Kidney (tissue), 14 donors: Measurements from ENCODE around the gene C13orf46. TPM values are rescaled to one million over a fixed set of nuclear protein-coding genes. Genes with fewer than 3 reads are reported as not detected.

Source experiments
- DNase-seq, 5 donors: peaks; one replicate each; pipeline ENCODE4 v3.0.0-alpha.2; 2013 to 2020
- FAIRE-seq: peaks from 2 replicates; lab custom pipeline; 2012; peaks lifted over from hg19 to GRCh38; lab: Jason Lieb, UNC
- H3K27ac ChIP-seq, 2 donors: one replicate each; pipeline ENCODE4 v1.7.0; 2013; ENCODE audit warnings: low read depth in 2 of 2, low read length in 2 of 2, inconsistent platforms in 1 of 2
- H3K27me3 ChIP-seq: one replicate; pipeline ENCODE4 v1.7.1; 2013; ENCODE audit warnings: low read length, inconsistent platforms; ENCODE audit not compliant: control insufficient read depth, insufficient read depth
- H3K36me3 ChIP-seq, 3 donors: one replicate each; pipeline versions ENCODE4 v1.7.0 to v1.7.1; 2013; ENCODE audit warnings: low read length in 3 of 3, control low read depth in 1 of 3, inconsistent platforms in 1 of 3; ENCODE audit not compliant: insufficient read depth in 3 of 3, control insufficient read depth in 2 of 3
- H3K4me1 ChIP-seq, 3 donors: one replicate each; pipeline versions ENCODE4 v1.7.0 to v1.7.1; 2013; ENCODE audit warnings: low read length in 3 of 3, inconsistent platforms in 1 of 3, low read depth in 1 of 3; ENCODE audit not compliant: control insufficient read depth in 2 of 3, insufficient read depth in 2 of 3
- H3K4me3 ChIP-seq, 3 donors: one replicate each; pipeline versions ENCODE4 v1.7.0 to v1.8.1; 2013; ENCODE audit warnings: low read length in 3 of 3, control low read depth in 1 of 3, inconsistent platforms in 1 of 3
- H3K9ac ChIP-seq, 3 donors: one replicate each; pipeline versions ENCODE4 v1.7.0 to v1.7.1; 2013; ENCODE audit warnings: low read length in 3 of 3, control low read depth in 1 of 3, inconsistent platforms in 1 of 3
- H3K9me3 ChIP-seq, 3 donors: one replicate each; pipeline versions ENCODE4 v1.7.0 to v1.7.1; 2013; ENCODE audit warnings: low read length in 3 of 3, control low read depth in 1 of 3, inconsistent platforms in 1 of 3; ENCODE audit not compliant: control insufficient read depth in 2 of 3, insufficient read depth in 1 of 3
- intact Hi-C: fragments of 100-400 bp; cut with DNase I; formaldehyde crosslinking; loops from one replicate; pipeline ENCODE4 v1.11.1; 2022
- polyA plus RNA-seq: library from polyadenylated mRNA; stranded (reverse); fragments of 350-450 nt; fragmentation: Illumina TruSeq; extraction: RNeasy Lipid Tissue Mini Kit (QIAGEN cat#74804); gene quantifications from one replicate; pipeline ENCODE4 v1.2.3, GENCODE V29; 2014; ENCODE audit warnings: low read depth, low replicate concordance; ENCODE audit not compliant: insufficient read depth
- total RNA-seq: library from RNA; stranded (reverse); fragmentation: NEBNext Ultra II Directional; extraction: Animal tissue kit (Norgen Biotek cat#: 25700); gene quantifications from one replicate; pipeline ENCODE4 v1.2.1, GENCODE V29; 2021
- TF ChIP-seq, protein P1 (sequence below): IDR thresholded peaks from 3 replicates; pipeline ENCODE4 v1.5.1; 2012; ENCODE audit warnings: mild to moderate bottlenecking, moderate library complexity, borderline replicate concordance; ENCODE audit not compliant: insufficient read depth; ENCODE audit errors: extremely low read depth
- donor health status: control.
- donor health status: control.
- donor health status: control.
- donor health status: control.
- donor health status: control.
- donor health status: DM: yes; HTN: yes; CAD: no.
- donor health status: Normal renal cell carcinoma (clear cell type).

C13orf46 gene
- total and polyA plus RNA-seq, 2 donors from 2014 or later: 1.1 TPM; not detected in 1

DNA sequence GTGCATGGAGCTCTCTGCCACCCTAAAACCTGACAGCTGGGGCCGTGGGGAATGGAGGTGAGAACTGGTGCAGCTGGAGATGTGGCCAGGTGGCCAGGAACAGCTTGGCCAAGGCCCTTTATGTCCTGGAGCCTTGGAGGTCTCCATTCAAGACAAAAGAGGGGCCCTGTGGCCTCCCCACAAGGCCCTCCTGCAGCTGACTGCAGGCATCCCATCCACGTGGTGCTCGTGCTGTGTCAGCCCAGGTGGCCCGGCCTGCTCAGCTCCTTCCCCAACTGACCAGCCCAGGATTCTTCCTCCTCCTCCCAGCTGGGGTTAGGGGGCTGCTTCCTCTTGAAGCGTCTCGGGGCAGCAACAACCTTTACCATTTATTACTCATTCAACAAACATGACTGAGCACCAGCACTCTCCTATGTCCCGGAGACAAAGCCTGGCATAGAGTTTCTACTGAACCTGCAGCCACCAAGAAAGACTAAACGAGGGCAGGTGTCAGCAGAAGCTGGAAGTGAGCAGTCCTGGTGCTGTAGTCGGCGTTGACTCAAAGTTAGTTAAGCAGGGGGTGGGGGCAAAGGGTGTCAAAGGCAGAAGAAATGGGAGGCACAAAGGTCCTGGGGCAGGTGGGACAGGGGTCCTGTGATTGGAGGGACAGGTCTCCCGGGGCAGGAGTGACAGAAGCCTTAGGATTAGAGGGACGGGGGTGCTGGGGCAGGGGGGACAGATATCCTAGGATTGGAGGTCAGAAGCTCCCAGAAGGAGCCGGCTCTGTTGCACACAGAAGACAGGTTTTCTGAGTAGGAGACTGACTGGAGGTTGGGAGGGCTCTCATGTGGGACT is 23.3 kb upstream of the C13orf46 start:
- H3K27ac ChIP-seq: no peak overlapping the region
- H3K4me1 ChIP-seq: peaks cover 0 to 8% (median 0%) of the 10 kb centered on the region in 3 donors
- no peaks in the 10 kb centered on the region for H3K9me3 ChIP-seq
- peaks cover 0 to 2% (median 0%) of the 10 kb centered on the region in 3 donors for H3K36me3 ChIP-seq
- DNase-seq: peak in 1 of 5 donors; percentile 37
- H3K4me3 ChIP-seq: no peak overlapping the region
- no peak overlapping the region for H3K9ac ChIP-seq
- no peak for FAIRE-seq
- no peaks in the 10 kb centered on the region for H3K27me3 ChIP-seq
- intact Hi-C loops: no loop called here
- TF ChIP-seq, protein P1, sequence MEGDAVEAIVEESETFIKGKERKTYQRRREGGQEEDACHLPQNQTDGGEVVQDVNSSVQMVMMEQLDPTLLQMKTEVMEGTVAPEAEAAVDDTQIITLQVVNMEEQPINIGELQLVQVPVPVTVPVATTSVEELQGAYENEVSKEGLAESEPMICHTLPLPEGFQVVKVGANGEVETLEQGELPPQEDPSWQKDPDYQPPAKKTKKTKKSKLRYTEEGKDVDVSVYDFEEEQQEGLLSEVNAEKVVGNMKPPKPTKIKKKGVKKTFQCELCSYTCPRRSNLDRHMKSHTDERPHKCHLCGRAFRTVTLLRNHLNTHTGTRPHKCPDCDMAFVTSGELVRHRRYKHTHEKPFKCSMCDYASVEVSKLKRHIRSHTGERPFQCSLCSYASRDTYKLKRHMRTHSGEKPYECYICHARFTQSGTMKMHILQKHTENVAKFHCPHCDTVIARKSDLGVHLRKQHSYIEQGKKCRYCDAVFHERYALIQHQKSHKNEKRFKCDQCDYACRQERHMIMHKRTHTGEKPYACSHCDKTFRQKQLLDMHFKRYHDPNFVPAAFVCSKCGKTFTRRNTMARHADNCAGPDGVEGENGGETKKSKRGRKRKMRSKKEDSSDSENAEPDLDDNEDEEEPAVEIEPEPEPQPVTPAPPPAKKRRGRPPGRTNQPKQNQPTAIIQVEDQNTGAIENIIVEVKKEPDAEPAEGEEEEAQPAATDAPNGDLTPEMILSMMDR: no peak

DNA sequence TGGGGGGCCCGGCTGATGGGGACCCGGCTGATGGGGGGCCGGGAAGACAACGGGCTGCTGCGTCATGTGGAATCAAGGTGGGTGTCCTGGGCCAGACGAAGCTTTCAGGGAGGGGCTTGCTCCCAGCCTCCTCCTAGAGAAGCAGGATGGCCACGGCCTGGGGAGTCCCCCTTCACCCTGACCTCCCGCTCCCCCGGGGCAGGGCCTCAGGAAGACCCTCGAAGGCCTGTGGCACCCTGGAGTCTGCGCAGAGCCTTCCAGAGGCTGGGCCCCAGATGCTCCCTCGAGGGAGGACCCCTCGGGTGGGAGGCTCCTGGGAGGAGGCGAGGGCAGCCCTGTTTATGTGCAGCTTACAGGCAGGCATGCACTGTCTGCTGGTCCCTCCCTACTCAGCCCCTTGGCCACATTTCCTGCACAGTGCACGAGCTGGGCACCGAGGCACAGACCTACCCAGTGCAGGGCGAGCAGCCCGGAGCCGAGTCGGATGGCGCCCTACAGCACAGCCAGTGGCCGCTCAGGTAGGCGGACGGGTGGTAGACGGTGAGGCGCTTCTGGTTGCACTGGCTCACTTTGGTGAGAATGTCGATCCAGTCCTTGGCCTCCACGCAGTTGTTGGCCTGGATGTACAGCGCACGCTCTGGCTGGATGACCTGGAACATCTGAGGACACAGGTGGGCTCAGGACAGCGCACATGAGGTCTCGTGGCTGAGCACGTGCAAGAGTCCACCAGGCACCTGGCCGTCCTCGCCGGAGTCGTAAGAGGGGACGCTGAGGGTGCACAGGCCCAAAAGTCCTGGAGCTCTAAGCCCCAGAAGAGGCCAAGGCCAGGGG is 22.4 kb upstream of the C13orf46 start:
- intact Hi-C loops: no loop called here
- no peak for FAIRE-seq
- Histone ChIP-seq H3K27me3 (no peaks in the 10 kb centered on the region), H3K9ac (no peak overlapping the region), H3K27ac (no peak overlapping the region), H3K36me3 (peaks cover 4 to 7% (median 4%) of the 10 kb centered on the region in 3 donors), H3K4me1 (peaks cover 0 to 8% (median 0%) of the 10 kb centered on the region in 3 donors), H3K4me3 (no peak overlapping the region), H3K9me3 (no peaks in the 10 kb centered on the region)
- DNase-seq: peak in 1 of 5 donors; percentile 66
- TF ChIP-seq, protein P1: no peak

GRCh38 chr13:113995051-113995601 is 21.2 kb upstream of the C13orf46 start:
- intact Hi-C loops: no loop called here
- H3K9ac ChIP-seq: no peak overlapping the region
- H3K36me3 ChIP-seq: peaks cover 6 to 9% (median 7%) of the 10 kb centered on the region in 3 donors
- H3K4me1 ChIP-seq: peaks cover 0 to 8% (median 0%) of the 10 kb centered on the region in 3 donors
- peak in 4 of 5 donors; percentile 34 to 58 (median 57) for DNase-seq
- H3K27ac ChIP-seq: no peak overlapping the region
- no peak for FAIRE-seq
- H3K4me3 ChIP-seq: no peak overlapping the region
- TF ChIP-seq, protein P1: no peak
- H3K27me3 ChIP-seq: no peaks in the 10 kb centered on the region
- no peaks in the 10 kb centered on the region for H3K9me3 ChIP-seq
